Esophagus (tissue), 2 donors: Measurements from ENCODE around the gene RPSA. TPM values are rescaled to one million over a fixed set of nuclear protein-coding genes. Genes with fewer than 3 reads are reported as not detected.

Experiments used
- H3K27ac ChIP-seq, 2 donors: one replicate each; pipeline ENCODE4 v1.5.1; 2013; ENCODE audit warnings: low read depth in 2 of 2, mild to moderate bottlenecking in 2 of 2, inconsistent platforms in 1 of 2, low read length in 1 of 2, moderate library complexity in 1 of 2
- H3K27me3 ChIP-seq, 2 donors: one replicate each; pipeline ENCODE4 v1.6.1; 2013; ENCODE audit warnings: low read length in 2 of 2, control low read depth in 1 of 2, mild to moderate bottlenecking in 1 of 2; ENCODE audit not compliant: insufficient read depth in 2 of 2, control insufficient read depth in 1 of 2
- H3K36me3 ChIP-seq, 2 donors: one replicate each; pipeline ENCODE4 v1.6.1; 2013; ENCODE audit warnings: low read length in 1 of 2; ENCODE audit not compliant: control insufficient read depth in 2 of 2, insufficient read depth in 2 of 2
- H3K4me1 ChIP-seq, 2 donors: one replicate each; pipeline ENCODE4 v1.6.1; 2013; ENCODE audit warnings: low read length in 1 of 2; ENCODE audit not compliant: control insufficient read depth in 2 of 2, insufficient read depth in 2 of 2
- H3K4me3 ChIP-seq, 2 donors: one replicate each; pipeline ENCODE4 v1.5.1; 2013; ENCODE audit warnings: low read length in 2 of 2, mild to moderate bottlenecking in 2 of 2, low read depth in 1 of 2, moderate library complexity in 1 of 2
- H3K9me3 ChIP-seq, 2 donors: one replicate each; pipeline ENCODE4 v1.6.1; 2013; ENCODE audit warnings: mild to moderate bottlenecking in 2 of 2, low read depth in 1 of 2, low read length in 1 of 2, moderate library complexity in 1 of 2; ENCODE audit not compliant: control insufficient read depth in 2 of 2, insufficient read depth in 1 of 2
- WGBS, 2 donors: extraction: QIAGEN DNeasy Blood & Tissue Kit; methylation state at CpG; one replicate each; pipeline ENCODE4 v1.1.7; 2013; 5-methylcytosine and 5-hydroxymethylcytosine counted together
- polyA plus RNA-seq, 2 donors: library from polyadenylated mRNA; stranded (reverse); fragments of 200-250 nt; gene quantifications; one replicate each; pipeline ENCODE4 v1.2.3, GENCODE V29; 2013
- donor health status: healthy with polysubstance abuse.
- donor health status: Bipolar disorder and iron deficiency.

Gene RPSA
- polyA plus RNA-seq, 2 donors = 872 to 1,509 TPM

GRCh38 chr3:39378957-39379777, 27.4 kb upstream of the RPSA start:
- no peaks in the 10 kb centered on the region for H3K4me1 ChIP-seq
- WGBS, 2 donors = 80 to 94% methylated on average over 10 of the region's 10 CpGs
- no peak overlapping the region for H3K27ac ChIP-seq
- H3K4me3 ChIP-seq = no peak overlapping the region
- H3K36me3 ChIP-seq = no peaks in the 10 kb centered on the region
- no peaks in the 10 kb centered on the region for H3K27me3 ChIP-seq
- no peaks in the 10 kb centered on the region for H3K9me3 ChIP-seq

DNA sequence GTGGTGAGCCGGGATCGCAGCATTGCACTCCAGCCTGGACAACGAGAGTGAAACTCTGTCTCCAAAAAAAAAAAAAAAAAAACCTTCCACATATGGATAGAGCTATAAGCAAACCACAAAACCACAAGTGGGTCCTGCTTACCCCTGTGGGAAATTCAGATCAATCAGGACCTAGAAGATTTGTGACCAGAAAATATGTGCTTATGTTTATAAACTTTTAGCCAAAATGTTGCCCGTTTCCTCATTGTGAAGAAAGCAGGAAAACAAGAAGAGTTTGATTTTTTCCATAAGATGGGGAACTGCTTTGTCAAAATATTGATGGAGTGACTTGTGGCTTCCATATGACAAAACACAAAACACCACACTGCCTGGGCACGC, 26.8 kb upstream of the RPSA start:
- H3K27ac ChIP-seq = no peak overlapping the region

GRCh38 chr3:39381432-39381831, 25.1 kb upstream of the RPSA start:
- H3K36me3 ChIP-seq = no peaks in the 10 kb centered on the region
- peaks cover 0 to 4% of the 10 kb centered on the region in 2 donors for H3K4me1 ChIP-seq
- WGBS, 2 donors = 86 to 88% methylated on average over 3 of the region's 3 CpGs
- no peaks in the 10 kb centered on the region for H3K9me3 ChIP-seq
- no peak overlapping the region for H3K4me3 ChIP-seq
- H3K27ac ChIP-seq = no peak overlapping the region
- no peaks in the 10 kb centered on the region for H3K27me3 ChIP-seq

More for the DNA sequence above, 26.8 kb upstream of the RPSA start:
- H3K36me3 ChIP-seq = no peaks in the 10 kb centered on the region
- no peaks in the 10 kb centered on the region for H3K4me1 ChIP-seq
- 88 to 94% methylated on average over 5 of the region's 5 CpGs for WGBS, 2 donors
- no peaks in the 10 kb centered on the region for H3K9me3 ChIP-seq
- H3K4me3 ChIP-seq = no peak overlapping the region
- no peaks in the 10 kb centered on the region for H3K27me3 ChIP-seq

- no peaks in the 10 kb centered on the region for H3K27me3 ChIP-seq
- no peaks in the 10 kb centered on the region for H3K9me3 ChIP-seq
- 0% methylated on average over 62 of the region's 62 CpGs for WGBS, 2 donors
- no peaks in the 10 kb centered on the region for H3K36me3 ChIP-seq
- peaks cover 0 to 4% of the 10 kb centered on the region in 2 donors for H3K4me1 ChIP-seq
- peak within 1 kb of the TSS; percentile 88 to 93 for H3K4me3 ChIP-seq
- peak within 1 kb of the TSS; percentile 95 to 97 for H3K27ac ChIP-seq
These were observed 23.3 kb upstream of the RPSA start, which contains the start of gene SLC25A38 for GRCh38 chr3:39383045-39383880. Gene SLC25A38 (plus strand): TSS chr3:39383370. CDS start chr3:39383725, 355 bp downstream.

- WGBS, 2 donors = 0 to 1% methylated on average over 58 to 66 of the region's 66 CpGs
- Histone ChIP-seq H3K27me3 (no peaks in the 10 kb centered on the region), H3K9me3 (no peaks in the 10 kb centered on the region), H3K36me3 (no peaks in the 10 kb centered on the region), H3K4me1 (peaks cover 0 to 4% of the 10 kb centered on the region in 2 donors), H3K4me3 (peak overlapping the region; percentile 88 to 93), H3K27ac (peak overlapping the region; percentile 95 to 97)
These were observed 22.4 kb upstream of the RPSA start for GRCh38 chr3:39383881-39384664.

DNA sequence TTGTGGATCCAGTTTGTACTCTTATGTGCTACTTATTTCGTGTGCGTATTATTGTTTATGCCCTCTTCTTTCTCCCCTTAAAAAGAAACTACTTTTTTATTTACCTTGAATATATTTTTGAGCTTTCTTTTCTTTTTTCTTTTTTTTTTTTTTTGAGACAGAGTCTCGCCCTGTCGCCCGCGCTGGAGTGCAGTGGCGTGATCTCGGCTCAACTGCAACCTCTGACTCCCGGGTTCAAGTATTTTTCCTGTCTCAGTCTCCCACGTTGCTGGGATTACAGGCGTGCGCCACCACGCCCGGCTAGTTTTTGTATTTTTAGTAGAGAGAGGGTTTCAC, 21.9 kb upstream of the RPSA start:
- peak overlapping the region in 1 of 2 donors; percentile 93 for H3K4me3 ChIP-seq
- H3K9me3 ChIP-seq = no peaks in the 10 kb centered on the region
- H3K27ac ChIP-seq = peak overlapping the region in 1 of 2 donors; percentile 69

GRCh38 chr3:39385456-39386090, 20.9 kb upstream of the RPSA start:
- Histone ChIP-seq H3K36me3 (peaks cover 0 to 4% of the 10 kb centered on the region in 2 donors), H3K4me3 (no peak overlapping the region), H3K27me3 (no peaks in the 10 kb centered on the region), H3K27ac (no peak overlapping the region), H3K9me3 (no peaks in the 10 kb centered on the region), H3K4me1 (peaks cover 0 to 4% of the 10 kb centered on the region in 2 donors)
- 64 to 74% methylated on average over 9 of the region's 9 CpGs for WGBS, 2 donors

More for the DNA sequence above, 21.9 kb upstream of the RPSA start:
- WGBS, 2 donors = 52 to 60% methylated on average over 14 of the region's 14 CpGs
- no peaks in the 10 kb centered on the region for H3K27me3 ChIP-seq
- peaks cover 0 to 4% of the 10 kb centered on the region in 2 donors for H3K4me1 ChIP-seq
- H3K36me3 ChIP-seq = no peaks in the 10 kb centered on the region

DNA sequence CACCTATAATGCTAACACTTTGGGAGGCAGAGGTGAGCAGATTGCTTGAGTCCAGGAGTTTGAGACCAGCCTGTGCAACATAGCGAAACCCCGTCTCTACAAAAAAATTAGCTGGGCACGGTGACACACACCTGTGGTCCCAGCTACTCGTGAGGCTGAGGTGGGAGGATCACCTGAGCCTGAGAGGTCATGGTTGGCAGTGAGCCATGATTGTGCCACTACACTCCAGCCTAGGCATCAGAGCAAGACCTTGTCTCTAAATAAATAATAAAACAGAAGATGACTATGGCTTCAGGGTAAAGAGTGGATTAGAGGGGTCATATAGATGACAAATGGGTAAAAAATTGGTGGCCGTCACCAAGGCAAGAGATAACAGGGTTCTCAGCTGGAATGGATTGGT, 20.2 kb upstream of the RPSA start:
- 75 to 78% methylated on average over 5 of the region's 5 CpGs for WGBS, 2 donors
- H3K9me3 ChIP-seq = no peaks in the 10 kb centered on the region
- H3K4me3 ChIP-seq = no peak overlapping the region
- no peak overlapping the region for H3K27ac ChIP-seq
- H3K27me3 ChIP-seq = no peaks in the 10 kb centered on the region
- H3K4me1 ChIP-seq = peaks cover 0 to 4% of the 10 kb centered on the region in 2 donors
- H3K36me3 ChIP-seq = peaks cover 2 to 6% of the 10 kb centered on the region in 2 donors
